ENCODE data around the gene MPZL1. TPM values are rescaled to one million over a fixed set of nuclear protein-coding genes. Genes with fewer than 3 reads are reported as not detected.
"Not testable (repeated sequence)": the region's sequence is repeated elsewhere in the genome, so short reads cannot be mapped to it uniquely, and the experiment has no call there.

MPZL1 gene
- total RNA-seq, 1 donor from 2014 or later = 149 TPM

DNA sequence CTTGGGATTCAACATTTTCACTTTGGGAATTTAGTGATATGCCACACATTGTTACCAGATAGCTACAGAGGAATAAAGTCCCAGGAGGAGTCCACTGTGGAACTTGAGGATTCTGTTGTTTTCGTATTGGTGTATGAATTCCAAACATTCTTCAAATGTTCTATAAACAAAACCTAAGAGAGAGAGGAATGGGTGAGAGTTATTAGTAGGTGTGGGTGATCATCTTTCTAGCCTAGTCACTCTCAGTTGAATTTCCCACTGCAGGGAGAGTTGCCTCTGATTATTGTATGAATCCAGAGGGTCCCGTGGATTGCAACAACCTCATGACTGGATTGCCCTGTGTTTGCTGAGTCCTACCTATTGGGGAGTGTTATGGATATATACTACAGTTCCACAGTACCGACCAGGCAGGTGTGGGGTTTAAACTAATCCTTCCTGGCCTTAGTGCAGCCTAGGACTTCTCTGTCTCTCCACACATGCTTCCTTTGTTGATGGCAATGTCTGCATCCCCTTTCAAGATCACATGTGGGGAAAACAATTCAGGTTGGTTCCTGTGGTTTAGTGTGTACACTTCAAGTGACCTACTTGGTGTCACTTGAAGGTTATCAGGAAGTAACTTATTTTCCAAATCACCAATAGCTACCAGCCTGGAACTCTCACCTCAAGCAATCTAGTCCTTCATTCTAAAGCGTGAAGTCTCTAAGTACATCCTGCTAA, 100.3 kb downstream of the MPZL1 start:
- no peak for DNase-seq
- TF ChIP-seq, protein P1, sequence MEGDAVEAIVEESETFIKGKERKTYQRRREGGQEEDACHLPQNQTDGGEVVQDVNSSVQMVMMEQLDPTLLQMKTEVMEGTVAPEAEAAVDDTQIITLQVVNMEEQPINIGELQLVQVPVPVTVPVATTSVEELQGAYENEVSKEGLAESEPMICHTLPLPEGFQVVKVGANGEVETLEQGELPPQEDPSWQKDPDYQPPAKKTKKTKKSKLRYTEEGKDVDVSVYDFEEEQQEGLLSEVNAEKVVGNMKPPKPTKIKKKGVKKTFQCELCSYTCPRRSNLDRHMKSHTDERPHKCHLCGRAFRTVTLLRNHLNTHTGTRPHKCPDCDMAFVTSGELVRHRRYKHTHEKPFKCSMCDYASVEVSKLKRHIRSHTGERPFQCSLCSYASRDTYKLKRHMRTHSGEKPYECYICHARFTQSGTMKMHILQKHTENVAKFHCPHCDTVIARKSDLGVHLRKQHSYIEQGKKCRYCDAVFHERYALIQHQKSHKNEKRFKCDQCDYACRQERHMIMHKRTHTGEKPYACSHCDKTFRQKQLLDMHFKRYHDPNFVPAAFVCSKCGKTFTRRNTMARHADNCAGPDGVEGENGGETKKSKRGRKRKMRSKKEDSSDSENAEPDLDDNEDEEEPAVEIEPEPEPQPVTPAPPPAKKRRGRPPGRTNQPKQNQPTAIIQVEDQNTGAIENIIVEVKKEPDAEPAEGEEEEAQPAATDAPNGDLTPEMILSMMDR (IDR thresholded peaks at IDR 0.05; ENCODE audit: partially characterized antibody, unreplicated experiment) = no peak
- H3K9me3 Mint-ChIP-seq (ENCODE audit: unreplicated experiment) = peaks cover 2% of the 10 kb centered on the region
- no peaks in the 10 kb centered on the region for H3K36me3 Mint-ChIP-seq (ENCODE audit: unreplicated experiment)
- no peaks in the 10 kb centered on the region for H3K27me3 Mint-ChIP-seq (ENCODE audit: unreplicated experiment)
- no peak overlapping the region for H3K27ac Mint-ChIP-seq (ENCODE audit: unreplicated experiment)
- peaks cover 2% of the 10 kb centered on the region for H3K4me1 Mint-ChIP-seq (ENCODE audit: low read depth, unreplicated experiment)
- no peak overlapping the region for H3K4me3 Mint-ChIP-seq (ENCODE audit: unreplicated experiment)

DNA sequence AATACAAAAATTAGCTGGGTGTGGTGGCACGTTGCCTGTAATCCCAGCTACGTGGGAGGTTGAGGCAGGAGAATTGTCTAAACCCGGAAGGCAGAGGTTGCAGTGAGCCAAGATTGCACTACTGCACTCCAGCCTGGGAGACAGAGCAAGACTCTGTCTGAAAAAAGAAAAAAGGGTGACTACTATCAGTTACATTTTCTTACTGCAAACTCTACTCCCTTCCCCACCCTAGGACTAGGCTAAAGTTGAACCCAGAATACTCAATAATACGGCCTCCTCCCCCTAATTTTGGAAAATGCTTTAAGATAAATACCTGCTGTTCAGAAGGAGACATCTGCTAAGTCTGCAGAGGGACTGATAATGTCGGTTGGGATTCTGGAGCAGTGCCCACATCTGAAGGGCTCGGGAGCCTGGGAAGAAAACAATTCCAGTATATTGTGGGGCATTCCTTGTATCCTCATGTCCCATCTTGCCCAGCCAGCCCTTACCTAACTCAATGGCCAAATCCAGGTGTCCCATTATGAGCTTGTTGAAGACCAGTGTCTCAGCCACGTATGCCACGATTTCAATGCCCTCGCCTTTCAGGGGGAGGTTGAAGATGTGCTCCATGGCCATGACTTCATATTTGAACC, 102.5 kb downstream of the MPZL1 start:
- Mint-ChIP-seq H3K4me3 (ENCODE audit: unreplicated experiment) (no peak overlapping the region), H3K27ac (ENCODE audit: unreplicated experiment) (no peak overlapping the region), H3K27me3 (ENCODE audit: unreplicated experiment) (no peaks in the 10 kb centered on the region), H3K4me1 (ENCODE audit: low read depth, unreplicated experiment) (peaks cover 2% of the 10 kb centered on the region), H3K36me3 (ENCODE audit: unreplicated experiment) (no peaks in the 10 kb centered on the region), H3K9me3 (ENCODE audit: unreplicated experiment) (peaks cover 2% of the 10 kb centered on the region)
- no peak for DNase-seq
- TF ChIP-seq, protein P1 (IDR thresholded peaks at IDR 0.05; ENCODE audit: partially characterized antibody, unreplicated experiment) = no peak

DNA sequence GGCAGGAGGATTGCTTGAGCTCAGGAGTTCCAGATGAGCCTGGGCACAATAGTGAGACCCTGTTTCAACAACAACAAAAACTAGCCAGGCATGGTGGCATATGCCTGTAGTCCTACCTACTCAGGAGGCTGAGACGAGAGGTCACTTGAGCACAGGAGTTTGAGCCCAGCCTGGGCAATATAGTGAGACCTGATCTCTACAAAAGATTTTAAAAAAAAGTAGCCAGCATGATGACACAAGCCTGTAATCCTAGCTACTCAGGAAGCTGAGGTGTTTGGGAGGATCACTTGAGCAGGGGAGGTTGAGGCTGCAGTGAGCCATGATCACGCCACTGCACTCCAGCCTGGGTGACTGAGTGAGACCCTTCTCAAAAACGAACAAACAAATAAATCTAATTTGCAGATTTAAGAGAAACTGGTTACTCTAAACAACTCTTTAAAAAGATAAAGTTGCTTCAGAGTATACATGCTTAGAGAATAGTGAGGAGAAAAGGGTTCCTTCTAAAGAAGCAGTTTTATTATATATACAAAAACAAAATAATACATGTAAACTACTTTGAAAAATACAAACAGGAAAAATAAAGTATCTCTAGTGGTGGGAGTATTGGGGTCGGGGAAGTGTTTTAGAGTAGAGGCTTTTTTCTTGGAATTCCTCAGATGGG, 103.8 kb downstream of the MPZL1 start:
- H3K27me3 Mint-ChIP-seq (ENCODE audit: unreplicated experiment) = no peaks in the 10 kb centered on the region
- TF ChIP-seq, protein P1 (IDR thresholded peaks at IDR 0.05; ENCODE audit: partially characterized antibody, unreplicated experiment) = no peak
- no peaks in the 10 kb centered on the region for H3K36me3 Mint-ChIP-seq (ENCODE audit: unreplicated experiment)
- H3K9me3 Mint-ChIP-seq (ENCODE audit: unreplicated experiment) = no peaks in the 10 kb centered on the region
- H3K4me3 Mint-ChIP-seq (ENCODE audit: unreplicated experiment) = no peak overlapping the region
- no peaks in the 10 kb centered on the region for H3K4me1 Mint-ChIP-seq (ENCODE audit: low read depth, unreplicated experiment)
- H3K27ac Mint-ChIP-seq (ENCODE audit: unreplicated experiment) = no peak overlapping the region
- no peak for DNase-seq

DNA sequence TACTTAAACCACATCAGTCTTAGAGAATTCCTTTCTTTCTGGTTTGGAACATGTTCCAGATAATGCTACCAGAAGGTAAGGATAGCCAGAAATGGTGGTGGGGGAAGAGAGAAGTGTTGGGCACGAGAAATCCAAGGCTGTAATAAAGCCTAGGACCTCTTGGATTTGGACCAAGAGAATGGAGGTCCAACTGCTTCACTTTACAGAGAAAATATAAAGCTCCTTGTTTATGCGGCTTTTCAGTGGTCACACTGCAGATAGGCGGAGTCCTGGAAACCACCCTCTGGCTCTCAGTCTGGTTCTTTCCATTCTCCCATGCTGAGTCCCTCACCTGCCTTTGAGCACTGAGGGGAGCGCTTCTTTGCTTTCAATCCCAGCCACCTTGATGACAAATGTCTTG, 104.3 kb downstream of the MPZL1 start:
- no peak overlapping the region for H3K4me3 Mint-ChIP-seq (ENCODE audit: unreplicated experiment)
- no peaks in the 10 kb centered on the region for H3K9me3 Mint-ChIP-seq (ENCODE audit: unreplicated experiment)
- no peaks in the 10 kb centered on the region for H3K27me3 Mint-ChIP-seq (ENCODE audit: unreplicated experiment)
- no peaks in the 10 kb centered on the region for H3K36me3 Mint-ChIP-seq (ENCODE audit: unreplicated experiment)
- DNase-seq = no peak
- H3K4me1 Mint-ChIP-seq (ENCODE audit: low read depth, unreplicated experiment) = no peaks in the 10 kb centered on the region
- no peak overlapping the region for H3K27ac Mint-ChIP-seq (ENCODE audit: unreplicated experiment)
- TF ChIP-seq, protein P1 (IDR thresholded peaks at IDR 0.05; ENCODE audit: partially characterized antibody, unreplicated experiment) = no peak

DNA sequence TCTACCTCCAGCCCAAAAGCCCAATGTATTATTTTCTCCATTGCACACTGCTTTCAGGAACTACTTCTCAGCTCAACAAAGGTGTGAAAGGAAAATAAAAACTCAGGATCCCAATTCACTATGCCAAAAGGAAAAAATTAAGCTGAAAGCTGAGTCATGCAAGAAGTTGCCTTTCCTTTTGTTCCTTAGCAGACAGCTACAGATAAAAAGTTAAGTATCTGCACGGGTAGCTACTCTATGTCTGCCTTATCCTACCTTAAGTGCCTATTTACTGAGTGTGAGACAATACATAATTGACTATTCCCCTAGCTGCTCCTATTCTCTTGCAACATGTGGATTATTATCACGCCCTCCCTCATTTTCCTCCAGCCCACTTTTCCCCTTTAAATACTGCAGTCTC, 108.1 kb downstream of the MPZL1 start:
- TF ChIP-seq, protein P1 (IDR thresholded peaks at IDR 0.05; ENCODE audit: partially characterized antibody, unreplicated experiment) = no peak
- no peak overlapping the region for H3K27ac Mint-ChIP-seq (ENCODE audit: unreplicated experiment)
- H3K36me3 Mint-ChIP-seq (ENCODE audit: unreplicated experiment) = no peaks in the 10 kb centered on the region
- DNase-seq = no peak
- H3K27me3 Mint-ChIP-seq (ENCODE audit: unreplicated experiment) = no peaks in the 10 kb centered on the region
- no peak overlapping the region for H3K4me3 Mint-ChIP-seq (ENCODE audit: unreplicated experiment)
- no peaks in the 10 kb centered on the region for H3K4me1 Mint-ChIP-seq (ENCODE audit: low read depth, unreplicated experiment)
- no peaks in the 10 kb centered on the region for H3K9me3 Mint-ChIP-seq (ENCODE audit: unreplicated experiment)

DNA sequence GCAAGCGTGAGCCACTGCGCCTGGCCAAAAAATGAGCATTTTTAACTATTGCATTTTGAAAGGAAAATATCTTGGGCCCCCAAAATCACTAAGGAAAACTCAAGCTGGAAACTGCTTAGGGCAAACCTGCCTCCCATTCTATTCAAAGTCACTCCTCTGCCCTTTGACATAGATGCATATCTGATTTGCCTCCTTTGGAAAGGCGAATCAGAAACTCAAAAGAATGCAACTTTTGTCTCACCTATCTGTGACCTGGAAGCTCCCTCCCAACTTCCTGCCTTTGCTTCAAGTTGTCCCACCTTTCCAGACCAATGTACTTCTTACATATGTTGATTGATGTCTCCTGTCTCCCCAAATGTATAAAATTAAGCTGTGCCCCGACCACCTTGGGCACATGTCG, 108.9 kb downstream of the MPZL1 start:
- H3K36me3 Mint-ChIP-seq (ENCODE audit: unreplicated experiment); H3K9me3 Mint-ChIP-seq (ENCODE audit: unreplicated experiment); H3K4me1 Mint-ChIP-seq (ENCODE audit: low read depth, unreplicated experiment); H3K27ac Mint-ChIP-seq (ENCODE audit: unreplicated experiment); DNase-seq; H3K27me3 Mint-ChIP-seq (ENCODE audit: unreplicated experiment); H3K4me3 Mint-ChIP-seq (ENCODE audit: unreplicated experiment): not testable (repeated sequence)
